HG02852 (cell line): Measurements from ENCODE around the gene MYD88.

ENCODE experiments used
- ATAC-seq: cut with Tn5 transposase; IDR thresholded peaks from one replicate; pipeline ENCODE4 v1.9.1; 2021; ENCODE audit warnings: mild to moderate bottlenecking, moderate library complexity; ENCODE audit not compliant: unreplicated experiment

Gene MYD88

GRCh38 chr3:38163117-38163840 is 24.8 kb downstream of the MYD88 start:
- no peak for ATAC-seq

GRCh38 chr3:38163841-38164642 is 25.6 kb downstream of the MYD88 start:
- ATAC-seq: no peak

GRCh38 chr3:38164643-38164951 is 26.1 kb downstream of the MYD88 start:
- ATAC-seq: peak; percentile 19

GRCh38 chr3:38164952-38165721 is 26.7 kb downstream of the MYD88 start, which contains the start of gene OXSR1:
OXSR1 (plus strand) TSS chr3:38165537; CDS start chr3:38165877, 340 bp downstream.
- ATAC-seq: peak; percentile 89

- ATAC-seq: no peak
Measured at GRCh38 chr3:38165722-38166387, 27.4 kb downstream of the MYD88 start.

GRCh38 chr3:38167591-38167990 is 29.1 kb downstream of the MYD88 start:
- no peak for ATAC-seq

GRCh38 chr3:38168151-38169026 is 29.9 kb downstream of the MYD88 start:
- no peak for ATAC-seq

- no peak for ATAC-seq
Measured at GRCh38 chr3:38169027-38169317, 30.5 kb downstream of the MYD88 start.

- ATAC-seq: no peak
Measured at GRCh38 chr3:38170722-38171121, 32.3 kb downstream of the MYD88 start.

- no peak for ATAC-seq
Measured at GRCh38 chr3:38171622-38172021, 33.2 kb downstream of the MYD88 start.

GRCh38 chr3:38173834-38174418 is 35.5 kb downstream of the MYD88 start:
- ATAC-seq: peak; percentile 52

GRCh38 chr3:38177181-38177580 is 38.7 kb downstream of the MYD88 start:
- ATAC-seq: no peak

GRCh38 chr3:38186781-38187180 is 48.3 kb downstream of the MYD88 start:
- no peak for ATAC-seq

- no peak for ATAC-seq
Measured at GRCh38 chr3:38190481-38190881, 52.0 kb downstream of the MYD88 start.
